HFF-Myc (cell line): Measurements from ENCODE around the gene CCR2.

Experiments used
- DNase-seq: peaks from one replicate; pipeline ENCODE4 v3.0.0-alpha.2; 2011; ENCODE audit warnings: low read depth; ENCODE audit errors: extremely low read depth
- H3K4me3 ChIP-seq: replicated peaks from 2 replicates; pipeline ENCODE4 v1.5.1; 2011; ENCODE audit warnings: low read depth, mild to moderate bottlenecking, control low read depth, low read length
- CTCF ChIP-seq: IDR thresholded peaks from 2 replicates; pipeline ENCODE4 v1.5.1; 2012; ENCODE audit warnings: mild to moderate bottlenecking, low read depth, low read length, control low read depth; ENCODE audit errors: missing control alignments

Gene CCR2

GRCh38 chr3:46375218-46375617 lies 21.3 kb downstream of the CCR2 start:
- DNase-seq = no peak
- TF ChIP-seq CTCF = no peak
- no peak overlapping the region for H3K4me3 ChIP-seq

GRCh38 chr3:46375814-46376213 lies 21.9 kb downstream of the CCR2 start:
- no peak for TF ChIP-seq CTCF
- no peak for DNase-seq
- no peak overlapping the region for H3K4me3 ChIP-seq

- no peak for DNase-seq
- TF ChIP-seq CTCF = peak; percentile 79
- no peak overlapping the region for H3K4me3 ChIP-seq
Measured at GRCh38 chr3:46378426-46378942, 24.6 kb downstream of the CCR2 start.

- DNase-seq = no peak
- no peak overlapping the region for H3K4me3 ChIP-seq
- no peak for TF ChIP-seq CTCF
Measured at GRCh38 chr3:46380471-46381221, 26.7 kb downstream of the CCR2 start.

- no peak overlapping the region for H3K4me3 ChIP-seq
- TF ChIP-seq CTCF = no peak
- no peak for DNase-seq
Measured at GRCh38 chr3:46381625-46382024, 27.7 kb downstream of the CCR2 start.

GRCh38 chr3:46383211-46383950 lies 29.5 kb downstream of the CCR2 start:
- no peak for DNase-seq
- H3K4me3 ChIP-seq = no peak overlapping the region
- TF ChIP-seq CTCF = no peak
